Loucy (cell line): ENCODE data around the gene VTI1B.

ENCODE experiments used
- CTCF ChIP-seq: fragments of 200-600 bp; sonication (generic); conservative IDR thresholded peaks from 2 replicates; pipeline ENCODE4 v1.5.1; 2014; ENCODE audit warnings: mild to moderate bottlenecking, antibody characterized with exemption, low read length
- EZH2phosphoT487 ChIP-seq: fragments of 200-600 bp; IDR thresholded peaks from 2 replicates; pipeline ENCODE4 v1.6.1; 2018; ENCODE audit warnings: antibody characterized with exemption, mild to moderate bottlenecking, moderate library complexity, borderline replicate concordance

- no peak for TF ChIP-seq CTCF
- TF ChIP-seq EZH2phosphoT487, result no peak
Measured at GRCh38 chr14:67680121-67680602, 5.7 kb upstream of the VTI1B start.
